ENCODE data around the gene TXNL4A.

DNA sequence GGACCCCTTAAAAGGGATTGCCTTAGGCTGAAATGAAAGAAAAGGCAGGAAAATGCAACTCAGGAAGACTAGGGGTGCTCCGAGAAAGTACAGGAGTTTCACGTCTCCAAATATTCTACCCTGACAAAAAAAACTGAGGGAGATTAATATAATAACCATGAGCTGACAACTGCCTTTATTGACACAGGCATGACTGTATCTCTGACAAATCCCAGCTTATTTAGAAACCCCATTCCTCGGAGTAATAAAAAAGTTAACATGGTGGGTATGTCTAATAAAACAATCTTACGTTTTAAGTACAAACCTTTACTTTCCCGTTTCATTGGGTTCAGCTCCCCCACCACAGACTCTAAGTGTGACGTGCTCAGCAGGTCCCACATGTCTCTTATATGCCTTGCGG is 38.0 kb upstream of the TXNL4A start:
- TF ChIP-seq, protein P1, sequence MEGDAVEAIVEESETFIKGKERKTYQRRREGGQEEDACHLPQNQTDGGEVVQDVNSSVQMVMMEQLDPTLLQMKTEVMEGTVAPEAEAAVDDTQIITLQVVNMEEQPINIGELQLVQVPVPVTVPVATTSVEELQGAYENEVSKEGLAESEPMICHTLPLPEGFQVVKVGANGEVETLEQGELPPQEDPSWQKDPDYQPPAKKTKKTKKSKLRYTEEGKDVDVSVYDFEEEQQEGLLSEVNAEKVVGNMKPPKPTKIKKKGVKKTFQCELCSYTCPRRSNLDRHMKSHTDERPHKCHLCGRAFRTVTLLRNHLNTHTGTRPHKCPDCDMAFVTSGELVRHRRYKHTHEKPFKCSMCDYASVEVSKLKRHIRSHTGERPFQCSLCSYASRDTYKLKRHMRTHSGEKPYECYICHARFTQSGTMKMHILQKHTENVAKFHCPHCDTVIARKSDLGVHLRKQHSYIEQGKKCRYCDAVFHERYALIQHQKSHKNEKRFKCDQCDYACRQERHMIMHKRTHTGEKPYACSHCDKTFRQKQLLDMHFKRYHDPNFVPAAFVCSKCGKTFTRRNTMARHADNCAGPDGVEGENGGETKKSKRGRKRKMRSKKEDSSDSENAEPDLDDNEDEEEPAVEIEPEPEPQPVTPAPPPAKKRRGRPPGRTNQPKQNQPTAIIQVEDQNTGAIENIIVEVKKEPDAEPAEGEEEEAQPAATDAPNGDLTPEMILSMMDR (IDR thresholded peaks at IDR 0.05): no peak
- TF ChIP-seq, protein P2, sequence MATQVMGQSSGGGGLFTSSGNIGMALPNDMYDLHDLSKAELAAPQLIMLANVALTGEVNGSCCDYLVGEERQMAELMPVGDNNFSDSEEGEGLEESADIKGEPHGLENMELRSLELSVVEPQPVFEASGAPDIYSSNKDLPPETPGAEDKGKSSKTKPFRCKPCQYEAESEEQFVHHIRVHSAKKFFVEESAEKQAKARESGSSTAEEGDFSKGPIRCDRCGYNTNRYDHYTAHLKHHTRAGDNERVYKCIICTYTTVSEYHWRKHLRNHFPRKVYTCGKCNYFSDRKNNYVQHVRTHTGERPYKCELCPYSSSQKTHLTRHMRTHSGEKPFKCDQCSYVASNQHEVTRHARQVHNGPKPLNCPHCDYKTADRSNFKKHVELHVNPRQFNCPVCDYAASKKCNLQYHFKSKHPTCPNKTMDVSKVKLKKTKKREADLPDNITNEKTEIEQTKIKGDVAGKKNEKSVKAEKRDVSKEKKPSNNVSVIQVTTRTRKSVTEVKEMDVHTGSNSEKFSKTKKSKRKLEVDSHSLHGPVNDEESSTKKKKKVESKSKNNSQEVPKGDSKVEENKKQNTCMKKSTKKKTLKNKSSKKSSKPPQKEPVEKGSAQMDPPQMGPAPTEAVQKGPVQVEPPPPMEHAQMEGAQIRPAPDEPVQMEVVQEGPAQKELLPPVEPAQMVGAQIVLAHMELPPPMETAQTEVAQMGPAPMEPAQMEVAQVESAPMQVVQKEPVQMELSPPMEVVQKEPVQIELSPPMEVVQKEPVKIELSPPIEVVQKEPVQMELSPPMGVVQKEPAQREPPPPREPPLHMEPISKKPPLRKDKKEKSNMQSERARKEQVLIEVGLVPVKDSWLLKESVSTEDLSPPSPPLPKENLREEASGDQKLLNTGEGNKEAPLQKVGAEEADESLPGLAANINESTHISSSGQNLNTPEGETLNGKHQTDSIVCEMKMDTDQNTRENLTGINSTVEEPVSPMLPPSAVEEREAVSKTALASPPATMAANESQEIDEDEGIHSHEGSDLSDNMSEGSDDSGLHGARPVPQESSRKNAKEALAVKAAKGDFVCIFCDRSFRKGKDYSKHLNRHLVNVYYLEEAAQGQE (IDR thresholded peaks at IDR 0.05; ENCODE audit: insufficient read depth in 1 of 2, low read depth in 2 of 2, low read length in 1 of 2): no peak
